ENCODE measurements around the gene SMIM10L2A. TPM values are rescaled to one million over a fixed set of nuclear protein-coding genes. Genes with fewer than 3 reads are reported as not detected.
"Not testable (repeated sequence)": the region's sequence is repeated elsewhere in the genome, so short reads cannot be mapped to it uniquely, and the experiment has no call there.

The SMIM10L2A gene
- total RNA-seq, 1 donor from 2014 or later = 1.4 TPM

GRCh38 chrX:135461756-135462155, 40.0 kb downstream of the SMIM10L2A start:
- ATAC-seq = not testable (repeated sequence)

GRCh38 chrX:135463937-135464336, 42.2 kb downstream of the SMIM10L2A start:
- no peak for ATAC-seq

- ATAC-seq = no peak
Measured at GRCh38 chrX:135476378-135476777, 54.6 kb downstream of the SMIM10L2A start.

- ATAC-seq = peak; percentile 62
Measured at GRCh38 chrX:135477576-135477975, 55.8 kb downstream of the SMIM10L2A start.

Other genes starting within 250 kb of the SMIM10L2A start
- not detected for gene ETDA, start 169.9 kb upstream of the SMIM10L2A start, total RNA-seq
- gene ETDC, start 112.5 kb upstream of the SMIM10L2A start, total RNA-seq = not detected
- gene ZNF75D, start 77.8 kb upstream of the SMIM10L2A start, total RNA-seq = 3.4 TPM
- gene ZNF449, start 77.1 kb upstream of the SMIM10L2A start, total RNA-seq = 2.0 TPM
- 5.3 TPM for gene INTS6L, start 98.7 kb downstream of the SMIM10L2A start, total RNA-seq